Omental fat pad (tissue), 4 donors: ENCODE results near the gene MBIP. TPM values are rescaled to one million over a fixed set of nuclear protein-coding genes. Genes with fewer than 3 reads are reported as not detected.

Experiments
- ATAC-seq: fragments of 150-250 bp; one replicate; pipeline ENCODE4 v1.9.1; 2016; ENCODE audit warnings: mild to moderate bottlenecking, moderate library complexity; ENCODE audit not compliant: low FRiP score
- DNase-seq: peaks from one replicate; pipeline ENCODE4 v3.0.0-alpha.2; 2019; ENCODE audit warnings: low spot score
- CTCF ChIP-seq, 3 donors: fragments of 450-650 bp; IDR thresholded peaks; one replicate each; pipeline ENCODE4 v1.5.1; 2016 to 2017; ENCODE audit warnings: antibody characterized with exemption in 3 of 3, mild to moderate bottlenecking in 3 of 3, moderate library complexity in 2 of 3
- total RNA-seq, 4 donors: library from RNA; depleted of rRNA; stranded (reverse); fragments of >200 nt; gene quantifications; one replicate each; pipeline ENCODE4 v1.1.0, GENCODE V29; 2016

The MBIP gene
- total RNA-seq, 4 donors from 2014 or later, result 10.8 to 18.3 (median 12.4) TPM

- TF ChIP-seq CTCF (IDR thresholded peaks at IDR 0.05), result no peak
- ATAC-seq, result no peak
- no peak for DNase-seq
Observed at GRCh38 chr14:36270191-36270590, 50.2 kb downstream of the MBIP start.

- no peak for DNase-seq
- ATAC-seq, result no peak
- TF ChIP-seq CTCF (IDR thresholded peaks at IDR 0.05), result no peak
Observed at GRCh38 chr14:36268121-36268520, 52.3 kb downstream of the MBIP start.

GRCh38 chr14:36264595-36264994 is 55.8 kb downstream of the MBIP start:
- ATAC-seq (no peak), DNase-seq (no peak)

GRCh38 chr14:36264107-36264506 is 56.3 kb downstream of the MBIP start:
- TF ChIP-seq CTCF (IDR thresholded peaks at IDR 0.05), result no peak
- ATAC-seq, result no peak
- no peak for DNase-seq

More at GRCh38 chr14:36264595-36264994, 55.8 kb downstream of the MBIP start:
- no peak for TF ChIP-seq CTCF (IDR thresholded peaks at IDR 0.05)

GRCh38 chr14:36260970-36261640 is 59.3 kb downstream of the MBIP start:
- DNase-seq (no peak), ATAC-seq (no peak)
- TF ChIP-seq CTCF (IDR thresholded peaks at IDR 0.05), result no peak

GRCh38 chr14:36258241-36258640 is 62.2 kb downstream of the MBIP start:
- no peak for TF ChIP-seq CTCF (IDR thresholded peaks at IDR 0.05)

GRCh38 chr14:36256126-36256801 is 64.2 kb downstream of the MBIP start:
- ATAC-seq, result peak; percentile 54
- TF ChIP-seq CTCF (IDR thresholded peaks at IDR 0.05), result no peak
- DNase-seq, result no peak

More at GRCh38 chr14:36258241-36258640, 62.2 kb downstream of the MBIP start:
- no peak for ATAC-seq
- DNase-seq, result no peak
